Thyroid gland (tissue), 4 donors: ENCODE measurements around the gene DGKD. TPM values are rescaled to one million over a fixed set of nuclear protein-coding genes. Genes with fewer than 3 reads are reported as not detected.
A peak's percentile ranks its signal among the peaks of the same experiment; 100 is the strongest.

Source experiments
- DNase-seq, 2 donors: peaks; one replicate each; pipeline ENCODE4 v3.0.0-alpha.2; 2019
- H3K27ac ChIP-seq, 3 donors: fragments of 200-600 bp; sonication (generic); 1 replicate in 2 of 3; 2 replicates in 1 of 3; pipeline ENCODE4 v1.5.1; 2016 to 2019; ENCODE audit warnings: mild to moderate bottlenecking in 1 of 3, moderate library complexity in 1 of 3
- H3K27me3 ChIP-seq: fragments of 200-600 bp; sonication (generic); one replicate; pipeline ENCODE4 v1.5.1; 2019
- H3K36me3 ChIP-seq, 2 donors: fragments of 200-600 bp; sonication (generic); one replicate each; pipeline ENCODE4 v1.5.1; 2016 to 2019
- H3K4me1 ChIP-seq, 2 donors: fragments of 200-600 bp; sonication (generic); one replicate each; pipeline ENCODE4 v1.5.1; 2017 to 2019
- H3K4me3 ChIP-seq, 3 donors: fragments of 200-600 bp; sonication (generic); replicated peaks in 1 of 3; 1 replicate in 2 of 3; 2 replicates in 1 of 3; pipeline ENCODE4 v1.5.1; 2016; ENCODE audit warnings: mild to moderate bottlenecking in 1 of 3
- H3K9me3 ChIP-seq: fragments of 200-600 bp; sonication (generic); one replicate; pipeline ENCODE4 v1.5.1; 2017
- CTCF ChIP-seq, 6 experiments: fragments of 200-600 bp in 3 of 6; fragments of 450-650 bp in 3 of 6; sonication (generic) in 3 of 6; IDR thresholded peaks; one replicate each; pipeline ENCODE4 v1.5.1; 2016 to 2019; ENCODE audit warnings: antibody characterized with exemption in 6 of 6, mild to moderate bottlenecking in 2 of 6, inconsistent platforms in 1 of 6, moderate library complexity in 1 of 6
- POLR2A ChIP-seq, 2 donors: fragments of 450-650 bp; IDR thresholded peaks; one replicate each; pipeline ENCODE4 v1.6.1; 2017; ENCODE audit warnings: antibody characterized with exemption in 2 of 2, mild to moderate bottlenecking in 2 of 2, moderate library complexity in 1 of 2
- WGBS, 2 donors: methylation state at CpG; one replicate each; pipeline ENCODE4 v1.1.5; 2017; 5-methylcytosine and 5-hydroxymethylcytosine counted together
- intact Hi-C: fragments of 100-400 bp; cut with DNase I; formaldehyde crosslinking; loops from one replicate; pipeline ENCODE4 v1.15.1; 2023
- total RNA-seq, 4 donors: library from RNA; depleted of rRNA; stranded (reverse); fragments of >200 nt; gene quantifications; one replicate each; pipeline ENCODE4 v1.2.3, GENCODE V29; 2016

Gene DGKD
- total RNA-seq, 4 donors from 2014 or later = 22.3 to 71.7 (median 27.3) TPM

- Histone ChIP-seq H3K9me3 (no peaks in the 10 kb centered on the region), H3K4me3 (no peak overlapping the region), H3K27me3 (no peaks in the 10 kb centered on the region), H3K27ac (no peak overlapping the region), H3K4me1 (no peaks in the 10 kb centered on the region), H3K36me3 (peaks cover 67 to 77% of the 10 kb centered on the region in 2 donors)
- DNase-seq = peak in 1 of 2 donors; percentile 1
- WGBS, 2 donors = 96% methylated on average over 8 of the region's 8 CpGs
- TF ChIP-seq CTCF (IDR thresholded peaks at IDR 0.05) (no peak), POLR2A (IDR thresholded peaks at IDR 0.05) (no peak)
- intact Hi-C loops = no loop called here
Observed at GRCh38 chr2:233453916-233454315, 99.6 kb downstream of the DGKD start.

GRCh38 chr2:233455006-233455405 is 100.7 kb downstream of the DGKD start:
- Histone ChIP-seq H3K9me3 (no peaks in the 10 kb centered on the region), H3K36me3 (peaks cover 66 to 68% of the 10 kb centered on the region in 2 donors), H3K27me3 (no peaks in the 10 kb centered on the region), H3K4me3 (no peak overlapping the region), H3K27ac (no peak overlapping the region), H3K4me1 (no peaks in the 10 kb centered on the region)
- DNase-seq = peak in 1 of 2 donors; percentile 0
- TF ChIP-seq CTCF (IDR thresholded peaks at IDR 0.05) (no peak), POLR2A (IDR thresholded peaks at IDR 0.05) (no peak)
- intact Hi-C loops = no loop called here
- 92 to 94% methylated on average over 11 of the region's 11 CpGs for WGBS, 2 donors

GRCh38 chr2:233455491-233455890 is 101.2 kb downstream of the DGKD start:
- peaks cover 64 to 65% of the 10 kb centered on the region in 2 donors for H3K36me3 ChIP-seq
- WGBS, 2 donors = 95 to 96% methylated on average over 7 of the region's 7 CpGs
- intact Hi-C loops = no loop called here
- H3K9me3 ChIP-seq = no peaks in the 10 kb centered on the region
- no peak overlapping the region for H3K4me3 ChIP-seq
- H3K27ac ChIP-seq = no peak overlapping the region
- TF ChIP-seq POLR2A (IDR thresholded peaks at IDR 0.05) (no peak), CTCF (IDR thresholded peaks at IDR 0.05) (no peak)
- no peaks in the 10 kb centered on the region for H3K4me1 ChIP-seq
- no peak for DNase-seq
- no peaks in the 10 kb centered on the region for H3K27me3 ChIP-seq

- WGBS, 2 donors = 96% methylated on average over 11 of the region's 11 CpGs
- no peak for DNase-seq
- peaks cover 60 to 62% of the 10 kb centered on the region in 2 donors for H3K36me3 ChIP-seq
Observed at GRCh38 chr2:233456111-233456510, 101.8 kb downstream of the DGKD start.

GRCh38 chr2:233456934-233457333 is 102.6 kb downstream of the DGKD start:
- WGBS, 2 donors = 90 to 92% methylated on average over 5 of the region's 5 CpGs
- no peaks in the 10 kb centered on the region for H3K4me1 ChIP-seq
- DNase-seq = no peak
- intact Hi-C loops = no loop called here
- H3K4me3 ChIP-seq = no peak overlapping the region
- peaks cover 60 to 68% of the 10 kb centered on the region in 2 donors for H3K36me3 ChIP-seq
- TF ChIP-seq CTCF (IDR thresholded peaks at IDR 0.05) (no peak), POLR2A (IDR thresholded peaks at IDR 0.05) (no peak)
- H3K27me3 ChIP-seq = no peaks in the 10 kb centered on the region
- H3K27ac ChIP-seq = no peak overlapping the region
- H3K9me3 ChIP-seq = no peaks in the 10 kb centered on the region

More at GRCh38 chr2:233456111-233456510, 101.8 kb downstream of the DGKD start:
- H3K4me1 ChIP-seq = no peaks in the 10 kb centered on the region
- H3K4me3 ChIP-seq = no peak overlapping the region
- intact Hi-C loops = no loop called here
- TF ChIP-seq CTCF (IDR thresholded peaks at IDR 0.05) (no peak), POLR2A (IDR thresholded peaks at IDR 0.05) (no peak)
- H3K9me3 ChIP-seq = no peaks in the 10 kb centered on the region
- no peak overlapping the region for H3K27ac ChIP-seq
- no peaks in the 10 kb centered on the region for H3K27me3 ChIP-seq
